GM18502 (cell line): ENCODE measurements around the gene FAM50A.

Experiments used
- ATAC-seq: cut with Tn5 transposase; IDR thresholded peaks from one replicate; pipeline ENCODE4 v1.9.1; 2021; ENCODE audit warnings: mild to moderate bottlenecking; ENCODE audit not compliant: unreplicated experiment, poor library complexity

The FAM50A gene

DNA sequence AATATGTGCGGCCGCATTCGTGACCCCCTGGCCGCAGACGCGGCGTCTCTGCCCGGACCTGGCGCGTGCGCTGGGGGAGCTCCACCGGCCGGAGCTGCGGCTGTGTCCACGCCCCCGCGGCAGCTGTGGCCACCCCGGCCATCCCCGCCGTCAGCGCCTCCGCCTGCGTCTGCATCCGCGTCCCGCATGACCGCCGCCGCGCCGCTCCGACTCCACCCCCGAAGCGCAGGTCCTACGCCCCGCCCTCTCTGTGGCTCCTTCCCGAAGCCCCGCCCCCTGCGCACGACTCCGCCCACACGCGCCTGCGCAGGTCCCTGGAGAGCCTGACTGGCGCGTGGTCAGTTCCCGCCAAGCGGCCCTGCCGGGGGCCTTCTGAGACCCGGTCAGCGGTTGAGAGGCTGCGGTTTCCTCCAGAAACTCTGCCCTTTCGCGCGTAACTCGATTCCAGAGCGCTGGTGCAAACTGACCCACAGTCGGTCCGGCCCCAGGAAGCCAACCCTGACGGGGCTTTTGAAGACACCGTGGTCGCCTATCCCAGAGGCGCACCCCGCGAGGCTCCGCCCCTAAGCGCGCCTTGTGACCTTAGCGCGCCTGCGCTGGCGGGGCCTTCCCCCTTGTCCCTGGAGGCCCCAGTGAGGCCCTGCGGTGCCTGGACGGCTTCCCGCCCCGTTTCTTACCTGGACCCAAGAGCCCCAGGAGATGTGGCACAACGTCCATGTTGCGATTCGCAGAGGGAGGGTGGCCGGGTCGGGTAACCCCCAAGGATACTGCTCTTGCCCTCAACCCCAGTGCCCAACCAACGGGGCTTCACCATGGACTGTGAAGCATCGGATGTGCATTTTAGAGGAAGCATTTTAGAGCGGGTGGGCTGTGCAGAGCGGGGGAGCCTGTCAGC, 35.0 kb downstream of the FAM50A start, which contains the start of gene LAGE3:
LAGE3 (minus strand) TSS at position 554 of the 895 bp plus-strand sequence; CDS start at position 188, 366 bp downstream.
- peak; percentile 80 for ATAC-seq

DNA sequence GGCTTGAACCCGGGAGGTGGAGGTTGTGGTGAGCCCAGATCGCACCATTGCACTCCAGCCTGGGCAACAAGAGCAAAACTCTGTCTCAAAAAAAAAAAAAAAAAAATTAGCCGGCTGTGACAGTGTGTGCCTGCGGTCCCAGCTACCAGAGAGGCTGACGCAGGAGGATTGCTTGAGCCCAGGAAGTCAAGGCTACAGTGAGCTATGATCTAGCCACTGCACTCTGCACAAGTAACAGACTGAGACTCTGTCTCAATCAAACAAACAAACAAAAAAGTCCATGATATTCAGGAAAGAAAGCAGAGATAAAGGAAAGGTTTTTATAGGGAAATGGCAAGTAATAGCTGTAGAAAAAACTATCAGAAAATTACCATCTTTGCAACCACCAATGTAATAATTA, 37.3 kb downstream of the FAM50A start:
- ATAC-seq: no peak

DNA sequence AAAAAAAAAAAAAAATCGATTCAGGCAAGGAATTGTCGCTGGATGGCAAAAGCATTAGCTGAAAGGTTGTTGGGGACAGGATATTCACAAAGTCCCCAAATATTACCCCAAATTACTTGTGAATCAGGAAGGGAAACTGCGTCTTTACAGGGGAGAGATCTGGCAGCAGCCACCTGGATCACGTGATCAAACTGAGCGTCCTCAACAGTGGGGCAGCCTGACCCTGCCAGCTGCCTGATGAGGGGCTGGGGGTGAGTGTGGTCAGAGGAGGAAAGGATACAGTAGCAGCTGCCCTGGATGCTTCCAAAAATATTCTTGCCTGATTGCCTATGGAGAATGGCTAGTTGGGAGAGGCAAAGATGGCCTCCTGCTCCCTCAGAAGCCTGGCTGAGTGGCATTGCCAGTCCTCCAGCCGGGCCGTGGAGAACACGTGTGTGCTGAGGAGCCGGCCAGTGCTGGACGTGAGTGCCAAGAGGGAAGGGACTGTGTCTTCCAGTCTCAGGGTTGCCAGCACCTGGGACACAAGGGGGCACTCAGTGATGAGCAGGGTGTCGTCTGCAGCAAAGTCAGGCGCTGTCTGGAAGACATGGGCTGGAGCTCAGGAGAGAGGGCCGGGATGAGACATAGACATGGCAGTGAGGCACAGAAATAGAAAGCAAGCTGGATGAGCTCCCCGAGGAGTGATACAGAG, 38.1 kb downstream of the FAM50A start:
- ATAC-seq: no peak

DNA sequence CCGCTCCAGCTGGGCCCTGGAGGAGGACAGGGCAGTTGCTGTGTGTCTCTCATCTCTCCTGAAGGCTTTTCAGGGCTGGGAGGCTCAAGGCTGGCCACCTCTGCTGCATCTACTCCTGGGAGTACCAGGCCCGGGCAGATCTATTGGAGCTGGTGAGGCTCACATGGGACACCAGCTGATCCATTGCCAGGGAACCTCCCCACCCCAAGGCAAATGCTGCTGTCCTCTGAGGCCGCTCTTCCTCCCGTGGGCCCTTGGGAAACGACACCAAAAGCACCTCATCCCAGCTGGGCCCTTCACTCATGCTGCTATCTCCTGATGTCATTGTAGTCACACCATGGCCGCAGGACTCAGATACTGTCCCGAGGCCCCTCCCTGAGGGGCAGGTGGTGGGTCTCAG, 38.8 kb downstream of the FAM50A start:
- no peak for ATAC-seq

DNA sequence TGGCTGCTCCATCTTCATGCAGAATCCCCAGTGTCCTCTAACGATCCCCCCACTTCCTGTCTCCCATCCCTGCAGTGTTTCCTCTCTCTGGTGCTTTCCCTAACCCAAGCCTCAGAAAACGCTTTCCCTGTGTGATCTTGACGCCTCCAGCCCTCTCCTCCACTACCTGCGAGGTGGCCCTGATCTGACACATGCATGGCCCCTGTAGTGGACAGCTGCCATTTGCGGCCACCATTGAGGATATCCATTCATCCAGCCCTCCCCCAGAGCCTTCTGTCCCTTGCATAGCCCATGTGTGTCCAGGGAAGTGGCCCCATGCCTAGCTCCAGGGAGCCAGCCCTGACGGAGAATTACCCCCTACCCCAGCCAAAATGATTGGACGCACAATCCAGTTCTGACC, 39.4 kb downstream of the FAM50A start:
- no peak for ATAC-seq

DNA sequence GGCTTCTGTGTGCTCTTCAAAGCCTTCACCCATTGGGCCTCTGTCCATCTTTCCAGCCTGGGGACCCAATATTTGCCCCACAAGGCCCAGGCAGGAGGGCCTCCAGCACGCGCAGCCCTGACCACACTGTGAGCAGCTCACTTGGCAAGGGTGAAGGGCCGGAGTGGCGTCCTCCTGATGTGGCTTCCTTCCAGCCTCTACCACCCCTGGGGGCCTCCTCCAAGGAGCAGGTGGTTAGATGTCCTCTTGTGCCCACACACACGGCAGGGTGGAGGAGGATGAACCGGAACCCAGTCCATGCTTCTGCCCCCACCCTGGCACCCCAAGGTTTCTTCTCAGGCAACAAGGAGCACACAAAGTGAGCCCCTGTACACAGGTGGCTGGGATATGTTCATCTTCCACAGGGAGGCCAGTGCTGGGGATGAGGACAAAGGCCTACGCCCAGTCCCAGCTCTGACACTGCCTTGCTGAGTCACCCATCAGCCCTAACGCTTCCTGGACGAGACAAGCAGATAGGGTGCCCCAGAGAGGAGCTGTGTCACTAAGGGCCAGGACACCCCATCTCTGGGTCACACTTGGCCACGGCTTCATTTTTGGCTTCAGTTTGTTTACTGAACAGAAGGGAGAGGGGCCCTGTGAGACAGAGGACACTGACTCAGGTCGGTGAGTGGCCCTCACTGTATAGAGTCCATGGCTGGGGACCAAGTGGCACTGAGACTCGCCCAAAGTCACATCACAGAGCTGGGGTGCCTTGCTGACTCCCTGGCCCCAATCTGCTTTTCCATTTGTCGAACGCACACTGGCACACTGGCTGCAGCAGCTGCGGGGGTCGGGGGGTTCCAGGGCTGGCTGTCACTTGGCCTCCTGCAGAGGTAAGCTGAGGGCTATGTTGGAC, 40.6 kb downstream of the FAM50A start:
- ATAC-seq: no peak

DNA sequence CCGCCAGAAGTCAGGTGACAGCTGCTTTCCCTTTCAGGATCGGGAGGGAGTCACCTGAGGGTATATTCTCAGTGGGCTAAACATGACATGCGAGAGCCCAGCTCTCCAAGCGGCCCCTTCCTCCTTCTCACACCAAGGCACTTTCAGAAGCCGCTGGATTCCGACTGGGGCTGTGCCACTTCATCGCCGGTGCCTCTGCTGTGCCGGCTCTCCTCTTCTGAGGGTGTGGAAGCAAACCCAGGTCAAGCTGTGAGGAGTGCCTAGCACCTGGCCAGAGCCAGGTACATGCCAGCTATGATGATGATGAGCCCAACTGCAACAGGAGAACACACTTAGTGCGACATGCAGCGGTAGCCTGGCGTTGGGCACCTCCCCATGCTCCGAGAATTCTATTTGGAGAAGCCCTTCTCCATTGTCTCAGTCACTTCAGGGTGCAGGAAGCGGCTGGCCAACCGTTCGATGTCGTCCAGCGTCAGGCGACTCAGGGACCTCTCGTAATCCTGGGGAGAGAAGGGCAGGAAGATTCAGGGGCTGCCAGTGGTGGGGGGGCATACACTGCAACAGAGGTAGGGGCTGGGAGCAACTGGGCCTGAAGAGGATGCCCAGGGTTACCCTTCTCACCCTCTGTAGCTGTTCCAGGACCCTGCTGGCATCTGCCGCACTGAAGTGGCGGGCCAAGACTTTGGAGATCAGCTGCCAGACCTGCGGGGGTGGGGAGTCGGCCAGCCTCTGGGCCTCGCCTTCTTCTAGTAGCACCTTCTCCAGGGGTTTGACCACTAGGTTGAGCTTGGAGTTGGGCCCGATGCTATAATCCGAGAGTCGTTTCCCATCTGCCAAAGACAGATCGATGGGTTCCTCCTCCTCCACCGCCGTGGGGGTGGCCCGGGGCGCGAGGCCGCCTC, 41.5 kb downstream of the FAM50A start:
- ATAC-seq: no peak

DNA sequence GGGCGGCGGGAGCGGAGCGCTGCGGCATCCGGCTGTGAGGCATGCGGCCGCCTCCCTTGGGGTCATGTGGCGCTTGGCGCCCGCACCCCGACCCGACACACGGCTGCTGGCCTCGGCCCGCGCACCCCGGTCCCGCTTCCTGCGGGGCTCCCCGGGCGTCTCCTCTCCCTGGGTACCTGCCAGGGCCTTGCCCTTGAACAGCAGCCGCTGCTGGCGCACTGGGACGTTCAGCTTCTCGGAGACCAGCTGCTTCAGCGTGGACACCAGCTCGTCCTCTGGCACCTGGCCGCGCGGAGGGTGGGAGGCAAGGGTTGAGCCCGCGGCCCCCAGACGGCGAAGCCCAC, 42.1 kb downstream of the FAM50A start:
- ATAC-seq: no peak

DNA sequence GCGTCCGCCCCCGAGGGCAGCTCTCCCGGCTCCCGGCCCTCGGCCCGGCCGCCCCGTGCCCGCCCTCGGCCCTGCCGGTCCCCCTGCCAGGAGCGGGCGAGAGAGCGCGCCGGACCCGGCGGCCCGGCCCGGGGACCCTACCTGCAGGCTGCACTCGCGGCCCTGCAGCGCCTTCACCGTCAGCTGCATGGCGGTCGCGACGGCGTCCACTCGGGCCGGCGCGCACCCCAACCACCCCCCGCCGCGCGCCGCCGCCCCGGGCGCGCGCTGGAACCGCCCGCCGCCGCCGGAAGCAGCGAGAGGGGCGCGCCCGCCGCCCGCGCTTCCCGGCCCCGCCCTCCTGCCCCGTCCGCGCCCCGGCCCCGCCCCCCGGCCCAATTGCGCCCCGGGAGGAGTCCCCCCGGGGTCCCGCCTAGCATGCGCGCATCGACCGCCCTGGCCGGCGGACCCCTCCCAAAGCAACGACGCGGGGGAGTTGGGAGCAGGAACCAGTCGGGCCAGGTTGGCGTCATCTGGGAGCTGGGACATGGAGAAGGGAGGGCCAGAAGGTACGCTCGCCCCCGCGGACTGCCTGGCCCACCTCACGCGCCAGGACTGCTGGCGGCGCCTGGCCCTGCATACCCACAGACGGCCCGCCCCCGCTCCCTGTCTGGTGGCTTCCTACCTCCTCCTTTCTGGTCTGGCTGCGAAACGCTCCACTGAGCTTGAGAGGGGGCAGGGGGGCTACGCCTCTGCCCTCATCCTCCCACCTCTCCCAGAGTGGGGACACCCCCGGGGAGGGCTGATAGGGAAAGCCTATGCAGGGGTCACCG, 42.7 kb downstream of the FAM50A start, which contains the start of gene UBL4A:
UBL4A (minus strand) TSS at position 220 of the 812 bp plus-strand sequence; CDS start at position 189, 31 bp downstream.
- ATAC-seq: peak; percentile 31

DNA sequence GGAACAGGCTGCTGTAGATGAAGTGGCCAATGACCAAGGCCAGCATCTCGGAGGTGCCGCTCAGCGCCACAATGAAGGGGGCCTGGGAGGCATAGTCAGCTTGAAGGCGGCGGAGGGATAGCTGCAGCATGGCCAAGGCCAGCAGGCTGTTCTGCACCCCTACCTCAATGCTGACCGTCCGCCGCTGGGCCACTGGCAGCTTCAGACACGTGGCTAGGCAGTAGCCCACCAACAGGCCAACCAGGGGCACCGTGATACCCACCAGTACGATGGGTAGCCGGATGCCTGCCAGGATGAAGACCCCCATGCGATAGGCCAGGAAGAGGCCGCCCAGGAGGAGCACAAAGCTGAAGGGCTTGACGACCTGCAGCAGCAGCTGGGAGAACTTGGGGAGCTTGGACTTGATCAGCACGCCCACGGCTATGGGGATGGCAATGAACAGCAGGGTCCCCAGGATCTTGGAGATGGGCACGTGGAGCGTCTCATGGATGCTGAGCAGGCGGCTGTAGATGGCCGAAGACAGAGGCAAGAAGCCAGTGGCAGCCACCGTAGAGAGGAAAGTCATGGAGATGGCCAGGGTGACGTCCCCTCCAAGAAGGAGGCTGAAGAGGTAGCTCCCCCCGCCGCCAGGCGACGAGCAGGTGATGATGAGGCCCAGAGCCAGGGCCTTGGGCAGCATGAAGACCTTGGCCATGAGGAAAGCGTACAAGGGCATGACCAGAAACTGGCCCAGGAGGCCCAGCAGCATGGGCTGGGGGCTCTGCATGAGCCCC, 43.8 kb downstream of the FAM50A start:
- no peak for ATAC-seq

DNA sequence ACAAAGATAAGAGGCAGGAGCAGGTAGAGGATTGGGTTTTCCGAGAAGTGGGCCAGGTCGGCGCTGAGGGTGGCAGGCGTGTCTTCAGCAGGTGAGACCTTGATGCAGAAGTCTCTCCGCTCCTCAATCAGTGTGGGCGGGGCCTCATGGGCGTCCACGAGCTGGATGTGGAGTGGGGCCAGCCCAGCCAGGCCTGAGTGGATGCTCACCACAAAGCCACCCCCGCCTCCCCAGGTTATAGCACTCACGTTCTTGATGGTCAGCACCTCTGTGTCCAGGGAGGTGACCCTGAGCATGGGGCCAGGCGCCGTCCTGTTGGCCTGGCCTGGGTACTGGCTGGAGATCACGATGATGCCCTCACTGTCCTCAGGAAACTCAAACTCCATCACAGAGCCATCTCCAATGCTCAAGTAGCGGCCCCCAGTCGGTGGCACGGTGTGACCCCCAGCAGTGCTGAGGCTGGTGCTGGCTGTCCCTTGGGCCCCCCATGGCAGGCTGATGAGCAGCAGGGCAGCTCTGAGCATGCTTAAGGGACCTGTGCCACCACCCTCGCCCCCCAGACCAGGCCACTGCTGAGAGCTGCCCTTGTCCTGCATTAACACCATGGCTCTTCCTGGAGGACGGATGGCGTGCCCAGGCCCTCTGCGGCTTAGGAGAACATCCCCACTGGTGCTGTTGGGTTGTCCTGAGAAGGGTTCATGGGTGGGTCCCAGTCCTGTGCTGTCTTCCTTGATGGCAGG, 44.6 kb downstream of the FAM50A start:
- ATAC-seq: no peak

DNA sequence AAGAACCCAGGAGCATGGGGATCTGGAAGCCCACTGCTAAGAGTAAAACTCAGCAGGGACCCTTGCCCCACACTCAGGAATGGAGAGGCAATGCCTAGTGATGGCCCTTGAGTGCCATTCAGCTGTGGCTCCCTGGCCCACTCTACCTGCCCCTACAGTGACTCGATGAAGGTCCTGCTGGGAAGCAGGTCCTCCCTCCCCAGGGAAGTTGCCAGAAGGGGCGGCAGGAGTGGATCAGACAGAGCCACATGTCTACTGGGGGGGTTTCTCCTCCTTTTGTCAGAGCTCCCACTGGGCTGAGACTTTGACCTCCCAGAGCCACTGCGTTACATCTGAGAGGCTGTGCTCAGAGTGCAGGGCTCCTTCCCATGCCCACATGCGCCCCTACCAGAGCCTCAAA, 45.2 kb downstream of the FAM50A start:
- ATAC-seq: no peak

DNA sequence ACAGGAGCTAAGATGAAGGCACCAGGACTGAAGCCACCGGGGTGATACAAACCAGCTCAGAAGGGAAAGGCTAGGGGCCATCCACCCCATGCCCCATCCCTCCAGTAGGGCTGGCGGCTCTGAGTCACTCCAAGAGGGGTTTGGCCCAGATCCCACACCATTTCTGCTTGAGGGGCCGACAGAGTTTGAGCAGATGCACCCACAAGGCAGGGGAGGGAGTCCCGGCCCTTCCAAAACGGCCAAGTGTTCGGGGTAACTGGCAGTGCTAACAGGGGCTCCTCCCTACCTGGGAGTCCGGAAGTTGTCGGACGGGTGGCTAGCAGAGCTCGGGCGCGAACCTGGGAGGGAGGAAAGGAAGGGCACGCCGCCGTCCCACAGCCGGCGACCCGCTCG, 46.1 kb downstream of the FAM50A start:
- ATAC-seq: peak; percentile 16

DNA sequence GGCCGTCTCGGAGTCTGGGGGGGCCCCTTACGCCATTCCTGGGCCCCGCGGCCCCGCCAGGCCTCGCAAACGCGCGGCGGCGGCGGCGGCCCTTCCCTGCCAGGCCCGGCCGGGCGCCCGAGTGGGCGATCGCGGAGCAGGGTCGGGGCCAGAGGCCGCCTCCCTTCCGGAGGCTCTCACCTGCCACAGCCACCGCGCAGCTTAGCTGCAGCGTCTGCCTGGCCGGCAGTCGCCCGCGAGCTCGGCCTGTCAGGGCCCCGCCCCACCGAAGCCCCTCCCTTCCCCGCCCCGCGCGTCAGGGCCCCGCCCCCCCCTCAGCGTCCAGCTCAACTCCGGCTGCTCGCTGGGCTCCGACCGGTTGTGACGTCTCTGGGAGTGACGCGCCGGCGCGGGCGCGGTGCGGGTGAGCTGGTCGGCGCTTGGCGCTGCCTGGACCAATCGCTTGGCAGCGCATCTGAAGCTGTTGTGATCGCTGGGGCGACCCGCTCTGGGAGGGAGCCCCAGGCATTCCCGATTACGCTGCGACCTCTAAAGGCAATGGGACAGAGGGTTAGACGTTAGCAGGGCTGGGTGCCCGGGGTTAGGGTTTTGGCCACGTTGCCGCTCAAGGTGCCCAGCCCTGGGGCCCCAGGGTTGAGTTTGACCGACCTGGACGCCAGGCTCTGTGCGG, 46.6 kb downstream of the FAM50A start, which contains the start of gene SLC10A3:
SLC10A3 (minus strand) TSS at position 216 of the 670 bp plus-strand sequence. CDS start 1,689 bp downstream, outside the sequence.
- peak; percentile 81 for ATAC-seq

DNA sequence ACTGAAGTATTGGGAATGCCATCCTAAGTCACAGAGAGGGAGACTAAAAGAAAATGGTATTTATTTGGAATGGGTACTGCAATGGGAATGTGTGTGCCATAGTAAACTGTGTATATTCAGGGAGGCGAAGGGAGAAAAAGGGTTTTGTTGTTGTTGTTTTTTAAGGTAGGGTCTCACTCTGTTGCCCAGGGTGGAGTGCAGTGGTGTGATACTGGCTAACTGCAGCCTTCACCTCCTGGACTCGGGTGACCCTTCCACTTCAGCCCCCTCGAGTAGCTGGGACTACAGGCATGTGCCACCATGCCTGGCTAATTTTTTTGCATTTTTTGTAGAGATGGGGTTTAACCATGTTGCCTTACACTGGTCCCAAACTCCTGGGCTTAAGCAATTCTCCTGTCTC, 50.8 kb downstream of the FAM50A start:
- ATAC-seq: no peak

DNA sequence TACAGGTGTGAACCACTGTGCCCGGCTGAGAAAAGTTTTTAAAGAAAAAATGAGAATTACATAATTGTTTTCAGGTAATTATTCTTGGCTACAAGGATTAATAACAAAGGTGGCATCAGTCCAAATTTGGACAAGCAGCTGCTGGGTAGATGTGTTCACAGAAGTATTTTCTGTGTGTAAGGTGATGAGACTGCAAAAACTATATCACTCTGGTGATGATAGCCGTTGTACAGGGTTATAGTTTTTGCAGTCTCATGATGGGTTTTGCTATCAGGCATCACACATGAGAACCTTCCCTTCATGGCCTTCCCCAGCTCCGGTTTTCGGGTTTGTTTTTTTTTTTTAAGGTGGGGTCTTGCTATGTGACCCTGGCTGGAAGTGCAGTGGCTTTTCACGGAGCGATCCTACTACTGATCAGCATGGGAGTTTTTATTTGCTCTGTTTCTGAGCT, 51.6 kb downstream of the FAM50A start:
- ATAC-seq: no peak
